Right lobe of liver (tissue), 4 donors: ENCODE data around the gene DEDD.

ENCODE experiments used
- POLR2A ChIP-seq: fragments of 450-650 bp; IDR thresholded peaks from one replicate; pipeline ENCODE4 v1.6.1; 2017; ENCODE audit warnings: antibody characterized with exemption, mild to moderate bottlenecking
- TF ChIP-seq, protein P1 (sequence below), 4 donors: fragments of 200-600 bp in 3 of 4; fragments of 450-650 bp in 1 of 4; IDR thresholded peaks; one replicate each; pipeline versions ENCODE4 v1.5.1 to v1.8.0; 2016 to 2022; ENCODE audit warnings: antibody characterized with exemption in 4 of 4, mild to moderate bottlenecking in 2 of 4
- donor health status: DM: no; HTN: no; CAD: no.
- donor health status: DM: no; HTN: no; CAD: no.
- donor health status: DM: no; HTN: yes; CAD: no.

DNA sequence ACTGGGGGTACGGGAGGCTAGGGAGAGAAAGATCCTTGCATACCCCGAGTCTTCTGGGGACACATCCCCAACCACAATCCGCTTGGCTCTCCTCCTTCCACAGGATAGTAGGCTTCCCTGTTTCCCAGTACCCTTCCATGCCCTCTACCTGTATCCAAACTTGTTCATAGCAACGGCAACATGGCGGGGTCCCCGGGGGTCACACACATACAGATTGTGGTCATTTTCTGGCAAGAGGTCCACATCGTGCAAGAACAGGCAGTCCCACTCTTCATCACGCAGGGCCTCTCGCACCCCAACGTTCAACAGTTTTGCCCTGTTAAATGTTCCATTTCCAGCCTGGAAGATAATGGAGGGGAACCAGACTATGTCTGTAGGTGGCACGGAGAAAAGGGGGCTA, 41.2 kb upstream of the DEDD start:
- TF ChIP-seq, protein P1, sequence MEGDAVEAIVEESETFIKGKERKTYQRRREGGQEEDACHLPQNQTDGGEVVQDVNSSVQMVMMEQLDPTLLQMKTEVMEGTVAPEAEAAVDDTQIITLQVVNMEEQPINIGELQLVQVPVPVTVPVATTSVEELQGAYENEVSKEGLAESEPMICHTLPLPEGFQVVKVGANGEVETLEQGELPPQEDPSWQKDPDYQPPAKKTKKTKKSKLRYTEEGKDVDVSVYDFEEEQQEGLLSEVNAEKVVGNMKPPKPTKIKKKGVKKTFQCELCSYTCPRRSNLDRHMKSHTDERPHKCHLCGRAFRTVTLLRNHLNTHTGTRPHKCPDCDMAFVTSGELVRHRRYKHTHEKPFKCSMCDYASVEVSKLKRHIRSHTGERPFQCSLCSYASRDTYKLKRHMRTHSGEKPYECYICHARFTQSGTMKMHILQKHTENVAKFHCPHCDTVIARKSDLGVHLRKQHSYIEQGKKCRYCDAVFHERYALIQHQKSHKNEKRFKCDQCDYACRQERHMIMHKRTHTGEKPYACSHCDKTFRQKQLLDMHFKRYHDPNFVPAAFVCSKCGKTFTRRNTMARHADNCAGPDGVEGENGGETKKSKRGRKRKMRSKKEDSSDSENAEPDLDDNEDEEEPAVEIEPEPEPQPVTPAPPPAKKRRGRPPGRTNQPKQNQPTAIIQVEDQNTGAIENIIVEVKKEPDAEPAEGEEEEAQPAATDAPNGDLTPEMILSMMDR (IDR thresholded peaks at IDR 0.05): no peak
- TF ChIP-seq POLR2A: no peak
